A673 (cell line): Measurements from ENCODE around the gene NAA30.

Experiments used
- CTCF ChIP-seq: fragments of 300-800, 200-600 bp; sonication (generic); conservative IDR thresholded peaks from 2 replicates; pipeline ENCODE4 v1.5.1; 2017; ENCODE audit warnings: low read depth, mild to moderate bottlenecking, antibody characterized with exemption, low read length, moderate library complexity, mixed read lengths
- EZH2 ChIP-seq: fragments of 200-600 bp; sonication (generic); IDR thresholded peaks from 2 replicates; pipeline ENCODE4 v1.6.1; 2017; ENCODE audit warnings: borderline replicate concordance, low read depth, mild to moderate bottlenecking, mixed read lengths, antibody characterized with exemption, low read length; ENCODE audit not compliant: poor library complexity, severe bottlenecking

DNA sequence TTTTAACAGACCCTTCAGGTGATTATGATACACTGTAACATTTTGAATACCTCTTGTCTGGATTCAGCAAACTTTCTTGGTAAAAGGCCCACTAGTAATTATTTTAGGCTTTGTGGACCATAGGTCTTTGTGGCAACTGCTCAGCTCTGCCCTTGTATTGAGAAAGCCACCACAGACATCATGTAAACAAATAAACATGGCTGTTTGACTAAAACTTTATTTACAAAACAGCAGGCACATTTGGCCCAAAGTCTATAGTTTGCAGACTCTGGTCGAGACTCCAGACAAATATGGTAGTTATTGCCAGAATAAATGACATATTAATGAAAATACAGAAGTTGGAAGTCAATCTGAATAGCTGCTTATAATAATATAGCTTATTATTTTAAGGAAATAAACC lies 18.2 kb downstream of the NAA30 start:
- TF ChIP-seq EZH2 (no peak), CTCF (no peak)
